Stimulated activated CD8-positive, alpha-beta memory T cell treated with anti-CD3 and anti-CD28 coated beads, Interleukin-4, amount 100 ng/mL, for 1 hour (primary cell): Measurements from ENCODE around the gene ZNF14.
"Not testable (repeated sequence)": the region's sequence is repeated elsewhere in the genome, so short reads cannot be mapped to it uniquely, and the experiment has no call there.

ENCODE experiments used
- DNase-seq, 2 donors: peaks; one replicate each; pipeline ENCODE4 v3.0.0-alpha.2; 2020; ENCODE audit warnings: low read depth in 2 of 2, low spot score in 1 of 2

The ZNF14 gene

DNA sequence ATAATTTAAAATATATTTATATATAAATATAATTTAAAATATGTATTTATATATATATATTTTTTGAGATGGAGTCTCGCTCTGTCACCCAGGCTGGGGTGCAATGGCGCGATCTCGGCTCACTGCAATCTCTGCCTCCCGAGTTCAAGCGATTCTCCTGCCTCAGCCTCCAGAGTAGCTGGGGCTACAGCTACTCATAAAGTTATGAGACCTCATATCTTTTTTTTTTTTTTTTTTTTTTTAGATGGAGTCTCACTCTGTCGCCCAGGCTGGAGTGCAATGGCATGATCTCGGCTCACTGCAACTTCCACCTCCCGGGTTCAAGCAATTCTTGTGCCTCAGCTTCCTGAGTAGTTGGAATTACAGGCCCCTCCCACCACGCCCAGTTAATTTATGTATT is 43.9 kb downstream of the ZNF14 start:
- not testable (repeated sequence) for DNase-seq

DNA sequence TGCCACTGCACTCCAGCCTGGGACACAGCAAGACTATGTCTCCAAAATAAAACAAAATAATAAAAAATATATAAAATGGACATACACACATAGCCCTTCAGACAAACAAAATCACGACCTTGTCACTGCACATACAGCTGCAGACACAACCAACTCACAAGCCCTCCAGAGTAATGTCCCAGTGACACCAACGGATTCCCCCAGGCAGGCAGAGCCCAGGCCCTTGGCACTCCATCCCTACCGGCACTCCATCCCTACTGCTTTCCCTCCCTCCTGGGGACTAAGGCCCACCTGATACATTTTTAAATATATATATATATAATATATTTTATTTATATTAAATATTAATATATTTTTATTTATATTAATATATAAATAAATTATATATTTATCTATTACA is 45.8 kb downstream of the ZNF14 start:
- DNase-seq: no peak

- no peak for DNase-seq
These were observed 46.3 kb downstream of the ZNF14 start for GRCh38 chr19:19686580-19686979.

GRCh38 chr19:19686119-19686518 is 46.8 kb downstream of the ZNF14 start:
- DNase-seq: not testable (repeated sequence)

DNA sequence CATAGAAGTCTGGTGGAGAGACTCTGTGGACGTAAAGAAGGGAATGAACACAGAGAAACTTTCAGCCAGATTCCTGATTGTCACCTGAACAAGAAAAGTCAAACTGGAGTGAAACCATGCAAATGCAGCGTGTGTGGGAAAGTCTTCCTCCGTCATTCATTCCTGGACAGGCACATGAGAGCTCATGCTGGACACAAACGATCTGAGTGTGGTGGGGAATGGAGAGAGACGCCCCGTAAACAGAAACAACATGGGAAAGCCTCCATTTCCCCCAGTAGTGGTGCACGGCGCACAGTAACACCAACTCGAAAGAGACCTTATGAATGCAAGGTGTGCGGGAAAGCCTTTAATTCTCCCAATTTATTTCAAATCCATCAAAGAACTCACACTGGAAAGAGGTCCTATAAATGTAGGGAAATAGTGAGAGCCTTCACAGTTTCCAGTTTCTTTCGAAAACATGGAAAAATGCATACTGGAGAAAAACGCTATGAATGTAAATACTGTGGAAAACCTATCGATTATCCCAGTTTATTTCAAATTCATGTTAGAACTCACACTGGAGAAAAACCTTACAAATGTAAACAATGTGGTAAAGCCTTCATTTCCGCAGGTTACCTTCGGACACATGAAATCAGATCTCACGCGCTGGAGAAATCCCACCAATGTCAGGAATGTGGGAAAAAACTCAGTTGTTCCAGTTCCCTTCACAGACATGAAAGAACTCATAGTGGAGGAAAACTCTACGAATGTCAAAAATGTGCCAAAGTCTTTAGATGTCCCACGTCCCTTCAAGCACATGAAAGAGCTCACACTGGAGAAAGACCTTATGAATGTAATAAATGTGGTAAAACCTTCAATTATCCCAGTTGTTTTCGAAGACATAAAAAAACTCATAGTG is 53.5 kb downstream of the ZNF14 start:
- no peak for DNase-seq

DNA sequence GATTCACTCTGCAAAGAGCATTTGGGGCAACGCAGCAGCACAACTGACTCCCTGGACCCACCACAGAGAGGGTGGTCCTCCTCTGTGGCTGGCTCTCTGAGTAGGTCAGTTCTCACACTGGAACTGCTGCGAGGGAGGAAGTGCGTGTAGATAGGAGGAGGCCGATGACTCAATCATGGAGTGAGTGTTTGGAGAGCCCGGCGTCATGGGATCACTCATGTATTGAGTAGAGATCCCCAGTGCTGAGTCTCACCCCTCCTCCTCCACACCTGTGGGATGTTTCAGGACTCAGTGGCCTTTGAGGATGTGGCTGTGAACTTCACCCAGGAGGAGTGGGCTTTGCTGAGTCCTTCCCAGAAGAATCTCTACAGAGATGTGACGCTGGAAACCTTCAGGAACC is 55.3 kb downstream of the ZNF14 start:
- no peak for DNase-seq

- DNase-seq: no peak
These were observed 58.6 kb downstream of the ZNF14 start for GRCh38 chr19:19674315-19674714.

DNA sequence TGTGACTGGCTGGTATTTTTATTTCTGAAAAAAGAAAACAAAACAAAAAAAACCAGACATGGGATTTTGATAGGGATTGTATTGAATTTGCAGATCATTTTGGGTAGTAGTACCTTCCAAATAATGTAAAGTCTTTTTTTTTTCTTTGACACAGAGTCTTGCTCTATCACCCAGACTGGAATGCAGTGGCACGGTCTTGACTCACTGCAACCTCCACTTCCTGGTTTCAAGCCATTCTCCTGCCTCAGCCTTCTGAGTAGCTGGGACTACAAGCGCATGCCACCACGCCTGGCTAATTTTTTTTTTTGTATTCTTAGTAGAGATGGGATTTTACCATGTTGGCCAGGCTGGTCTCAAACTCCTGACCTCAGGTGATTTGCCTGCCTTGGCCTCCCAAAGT is 60.1 kb downstream of the ZNF14 start:
- DNase-seq: no peak

GRCh38 chr19:19670070-19670551 is 62.8 kb downstream of the ZNF14 start:
- DNase-seq: no peak

- DNase-seq: peak; percentile 77 to 88
These were observed 64.5 kb downstream of the ZNF14 start, which contains the start of gene ZNF101 for GRCh38 chr19:19668230-19669012. TSS of gene ZNF101 (plus strand) at chr19:19668839. CDS start at chr19:19668964, 125 bp downstream.

DNA sequence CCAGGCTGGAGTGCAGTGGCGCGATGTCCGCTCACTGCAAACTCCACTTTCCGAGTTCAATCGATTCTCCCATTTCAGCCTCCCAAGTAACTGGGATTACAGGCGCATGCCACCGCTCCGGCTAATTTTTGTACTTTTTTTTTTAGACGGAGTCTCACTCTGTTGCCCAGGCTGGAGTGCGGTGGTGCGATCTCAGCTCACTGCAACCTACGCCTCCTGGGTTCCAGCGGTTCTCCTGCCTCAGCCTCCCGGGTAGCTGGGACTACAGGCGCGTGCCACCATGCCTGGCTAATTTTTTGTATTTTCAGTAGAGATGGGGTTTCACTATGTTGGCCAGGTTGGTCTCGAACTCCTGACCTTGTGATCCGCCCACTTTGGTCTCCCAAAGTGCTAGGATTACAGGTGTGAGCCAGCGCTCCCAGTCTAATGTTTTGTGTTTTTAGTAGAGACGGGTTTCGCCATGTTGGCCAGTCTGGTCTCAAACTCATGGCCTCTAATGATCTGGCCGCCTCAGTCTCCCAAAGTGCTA is 67.4 kb downstream of the ZNF14 start:
- DNase-seq: not testable (repeated sequence)

- peak; percentile 88 to 90 for DNase-seq
These were observed 69.4 kb downstream of the ZNF14 start, which contains the start of gene ATP13A1 for GRCh38 chr19:19663256-19664120. TSS of gene ATP13A1 (minus strand) at chr19:19663676. CDS start at chr19:19663666, 10 bp downstream.

GRCh38 chr19:19662871-19663255 is 70.0 kb downstream of the ZNF14 start:
- no peak for DNase-seq

DNA sequence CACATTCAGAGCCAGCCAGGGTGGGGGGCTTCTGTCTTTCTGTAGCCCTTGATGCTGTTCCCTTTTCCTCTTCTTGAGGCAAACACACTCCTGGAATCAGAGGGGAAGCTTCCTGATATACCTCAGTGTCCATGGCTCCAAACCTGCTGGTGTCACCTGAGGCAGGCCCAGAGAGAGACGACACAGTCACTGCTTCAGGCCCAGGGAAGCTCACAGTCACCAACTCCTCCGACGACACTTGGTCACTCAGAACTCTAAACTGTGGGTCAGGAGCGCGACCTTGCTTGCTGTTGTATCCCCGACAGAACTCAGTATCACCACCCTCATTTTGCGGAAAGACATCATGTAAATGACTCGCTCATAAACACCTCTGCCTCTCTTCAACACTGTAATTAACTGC is 70.6 kb downstream of the ZNF14 start:
- no peak for DNase-seq

- DNase-seq: no peak
These were observed 71.1 kb downstream of the ZNF14 start for GRCh38 chr19:19661675-19662251.

DNA sequence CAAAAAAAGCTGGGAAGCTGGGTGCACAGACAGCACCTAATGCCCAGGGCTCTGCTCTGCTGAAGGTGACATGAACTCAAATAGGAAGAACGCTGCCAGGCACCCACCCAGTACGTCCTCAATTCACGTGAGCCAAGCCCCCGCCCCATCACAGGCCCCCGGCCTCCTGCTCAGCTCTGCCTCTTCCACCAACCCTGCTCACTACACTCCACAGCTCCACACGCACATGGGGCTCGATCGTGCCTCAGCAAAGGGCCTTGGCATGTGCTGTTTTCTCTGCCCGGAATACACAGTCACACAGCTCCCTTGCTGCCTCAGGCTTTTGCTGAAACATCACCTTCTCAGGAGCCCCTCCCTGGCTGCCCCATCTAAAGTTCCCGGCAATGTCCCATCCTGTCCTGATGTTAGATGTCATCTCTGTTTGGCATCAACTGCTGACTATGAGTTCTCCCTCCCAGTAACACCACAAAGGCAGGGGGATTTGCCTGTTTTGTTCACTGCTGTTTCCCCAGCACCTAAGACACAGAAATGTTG is 71.7 kb downstream of the ZNF14 start:
- no peak for DNase-seq
